Stimulated activated CD4-positive, alpha-beta T cell treated with anti-CD3 and anti-CD28 coated beads, Interleukin-1b, Interleukin-23, amount 100 ng/mL, for 48 hours (primary cell): Measurements from ENCODE around the gene GDI2.

Experiments
- DNase-seq: peaks from one replicate; pipeline ENCODE4 v3.0.0-alpha.2; 2020

GDI2 gene

GRCh38 chr10:5736591-5736990, 76.6 kb downstream of the GDI2 start:
- DNase-seq: no peak

- no peak for DNase-seq
Measured at GRCh38 chr10:5735119-5735518, 78.1 kb downstream of the GDI2 start.

GRCh38 chr10:5732141-5732540, 81.1 kb downstream of the GDI2 start:
- no peak for DNase-seq

GRCh38 chr10:5731559-5731958, 81.7 kb downstream of the GDI2 start:
- no peak for DNase-seq

GRCh38 chr10:5730766-5731165, 82.5 kb downstream of the GDI2 start:
- DNase-seq: no peak

GRCh38 chr10:5723692-5724091, 89.5 kb downstream of the GDI2 start:
- no peak for DNase-seq

GRCh38 chr10:5720182-5720581, 93.1 kb downstream of the GDI2 start:
- no peak for DNase-seq

GRCh38 chr10:5719546-5719945, 93.7 kb downstream of the GDI2 start:
- DNase-seq: no peak
